ENCODE data around the gene SND1.

SND1 gene

DNA sequence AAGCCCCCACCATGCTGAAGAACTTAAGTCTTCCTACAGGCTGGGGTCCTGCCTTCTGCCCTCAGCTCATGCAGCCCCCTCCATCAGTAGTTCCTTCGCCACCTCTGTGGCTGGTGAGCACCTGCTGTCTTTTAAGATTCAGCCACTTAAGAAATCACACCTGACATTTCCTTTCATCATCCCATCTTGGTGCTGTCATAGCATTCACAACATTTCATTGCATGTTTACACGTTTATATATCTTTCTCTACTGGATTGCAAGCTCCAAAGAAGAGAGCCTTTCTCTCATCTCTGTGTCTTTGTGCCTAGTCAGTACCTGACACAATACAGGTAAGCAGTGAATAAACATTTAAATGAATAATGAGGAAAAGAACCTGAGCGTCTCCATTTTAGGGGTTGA is 38.3 kb downstream of the SND1 start:
- Mint-ChIP-seq H3K27me3 (no peaks in the 10 kb centered on the region), H3K27ac (no peak overlapping the region), H3K9me3 (no peaks in the 10 kb centered on the region), H3K4me1 (ENCODE audit: low read depth) (peaks cover 13% of the 10 kb centered on the region), H3K36me3 (ENCODE audit: low read depth) (peaks cover 81% of the 10 kb centered on the region), H3K4me3 (no peak overlapping the region)

DNA sequence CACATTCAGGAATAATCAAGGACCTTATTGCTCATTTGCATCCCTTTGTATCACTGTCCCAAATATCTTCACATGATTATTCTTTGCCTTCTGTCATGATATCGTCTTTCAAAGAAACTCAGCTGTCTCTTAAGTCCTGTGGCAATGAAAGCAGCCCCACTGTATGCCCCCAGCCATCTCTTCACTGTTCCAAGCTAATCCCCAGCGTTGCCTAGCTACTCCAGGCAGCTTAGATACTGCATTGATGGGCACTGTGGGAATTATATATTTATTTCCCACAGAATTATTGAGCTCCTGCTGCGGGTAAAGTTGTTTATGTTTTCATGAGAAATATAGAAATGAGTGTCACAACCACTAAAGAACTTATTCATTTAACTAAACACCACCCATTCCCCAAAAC is 38.8 kb downstream of the SND1 start:
- Mint-ChIP-seq H3K27me3 (no peaks in the 10 kb centered on the region), H3K9me3 (no peaks in the 10 kb centered on the region), H3K4me1 (ENCODE audit: low read depth) (peaks cover 9% of the 10 kb centered on the region), H3K27ac (no peak overlapping the region), H3K36me3 (ENCODE audit: low read depth) (peaks cover 81% of the 10 kb centered on the region), H3K4me3 (no peak overlapping the region)

DNA sequence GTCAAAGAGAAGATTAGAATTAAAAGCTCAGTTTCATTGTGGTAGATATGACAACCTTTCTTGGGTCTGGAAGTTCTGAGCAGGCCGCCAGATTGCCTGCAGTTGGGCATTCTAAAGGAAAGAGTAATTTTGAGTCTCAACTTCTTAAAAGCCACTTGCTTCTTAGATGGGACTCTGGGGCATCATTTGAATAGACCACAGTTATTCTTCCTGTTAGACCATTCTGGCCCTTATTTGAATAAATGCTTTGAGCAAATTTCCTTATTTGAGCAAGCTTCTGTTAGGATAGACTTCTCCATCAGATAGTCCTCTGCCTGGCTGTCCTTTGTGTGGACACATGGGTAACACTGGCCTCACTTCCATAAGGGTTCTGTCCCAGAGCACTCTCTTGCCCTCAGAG is 40.2 kb downstream of the SND1 start:
- H3K9me3 Mint-ChIP-seq, result no peaks in the 10 kb centered on the region
- no peak overlapping the region for H3K27ac Mint-ChIP-seq
- H3K4me3 Mint-ChIP-seq, result no peak overlapping the region
- no peaks in the 10 kb centered on the region for H3K27me3 Mint-ChIP-seq
- peaks cover 9% of the 10 kb centered on the region for H3K4me1 Mint-ChIP-seq (ENCODE audit: low read depth)
- H3K36me3 Mint-ChIP-seq (ENCODE audit: low read depth), result peaks cover 75% of the 10 kb centered on the region

DNA sequence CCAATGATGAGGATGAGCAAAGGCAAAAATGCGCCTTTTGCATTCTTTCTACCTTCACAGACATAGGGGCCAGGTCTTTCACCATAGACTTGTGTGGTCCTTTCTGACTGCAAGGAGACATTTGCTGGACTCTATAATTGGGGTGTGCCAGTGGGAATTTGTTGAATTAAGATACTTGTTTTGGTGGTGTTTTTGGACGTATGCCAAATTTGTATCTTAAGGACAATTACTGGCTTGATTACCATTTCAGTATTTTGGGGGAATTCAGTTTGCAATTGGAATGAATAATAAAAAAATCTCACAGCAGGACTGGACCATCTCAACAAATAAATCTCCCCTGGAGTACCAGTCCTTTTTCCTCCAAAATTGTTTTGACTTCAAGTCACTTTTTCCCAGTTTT is 47.9 kb downstream of the SND1 start:
- Mint-ChIP-seq H3K27me3 (no peaks in the 10 kb centered on the region), H3K4me3 (no peak overlapping the region), H3K9me3 (no peaks in the 10 kb centered on the region), H3K36me3 (ENCODE audit: low read depth) (peaks cover 82% of the 10 kb centered on the region), H3K4me1 (ENCODE audit: low read depth) (peaks cover 5% of the 10 kb centered on the region), H3K27ac (peak overlapping the region; percentile 2)

DNA sequence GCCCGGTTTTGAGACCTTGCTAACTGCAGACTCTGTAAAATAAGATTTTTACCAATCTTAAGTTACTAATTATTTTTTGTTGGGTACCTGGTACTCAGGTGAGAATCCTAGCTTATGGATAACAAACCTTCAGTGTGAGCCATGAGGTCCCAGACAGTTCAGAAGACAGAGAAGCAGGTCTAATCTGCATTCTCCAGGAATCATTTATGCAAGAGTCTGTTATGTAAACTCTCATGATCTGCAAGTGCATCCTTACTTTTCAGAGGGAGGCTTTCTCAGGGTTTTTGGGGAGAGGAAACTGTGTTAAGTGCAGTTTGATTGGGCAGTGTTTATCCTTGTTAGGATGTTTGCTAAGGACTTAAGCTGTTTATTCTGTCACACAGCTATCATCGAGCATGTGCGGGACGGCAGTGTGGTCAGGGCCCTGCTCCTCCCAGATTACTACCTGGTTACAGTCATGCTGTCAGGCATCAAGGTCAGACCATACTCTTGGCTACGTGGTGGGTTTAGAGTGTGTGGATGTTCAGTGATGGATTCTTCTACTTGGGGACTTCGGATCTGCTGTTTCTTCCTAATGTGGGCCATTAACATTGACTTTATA is 50.2 kb downstream of the SND1 start:
- peaks cover 6% of the 10 kb centered on the region for H3K4me1 Mint-ChIP-seq (ENCODE audit: low read depth)
- no peaks in the 10 kb centered on the region for H3K9me3 Mint-ChIP-seq
- no peaks in the 10 kb centered on the region for H3K27me3 Mint-ChIP-seq
- H3K27ac Mint-ChIP-seq, result no peak overlapping the region
- no peak overlapping the region for H3K4me3 Mint-ChIP-seq
- peaks cover 86% of the 10 kb centered on the region for H3K36me3 Mint-ChIP-seq (ENCODE audit: low read depth)

DNA sequence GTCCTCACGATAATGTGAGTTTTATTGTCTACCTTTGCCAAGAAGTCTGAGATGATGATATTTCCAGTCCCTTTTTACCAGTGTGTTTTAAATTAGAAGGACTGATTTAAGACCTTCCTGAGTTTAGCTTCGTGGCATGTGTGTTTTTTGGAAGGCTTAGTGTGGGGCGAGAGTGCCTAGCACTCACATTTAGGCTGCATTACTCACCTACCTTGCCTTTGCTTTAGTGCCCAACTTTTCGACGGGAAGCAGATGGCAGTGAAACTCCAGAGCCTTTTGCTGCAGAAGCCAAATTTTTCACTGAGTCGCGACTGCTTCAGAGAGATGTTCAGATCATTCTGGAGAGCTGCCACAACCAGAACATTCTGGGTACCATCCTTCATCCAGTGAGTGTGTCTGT is 50.9 kb downstream of the SND1 start:
- Mint-ChIP-seq H3K4me3 (no peak overlapping the region), H3K36me3 (ENCODE audit: low read depth) (peaks cover 86% of the 10 kb centered on the region), H3K4me1 (ENCODE audit: low read depth) (peaks cover 6% of the 10 kb centered on the region), H3K27me3 (no peaks in the 10 kb centered on the region), H3K9me3 (no peaks in the 10 kb centered on the region), H3K27ac (no peak overlapping the region)

DNA sequence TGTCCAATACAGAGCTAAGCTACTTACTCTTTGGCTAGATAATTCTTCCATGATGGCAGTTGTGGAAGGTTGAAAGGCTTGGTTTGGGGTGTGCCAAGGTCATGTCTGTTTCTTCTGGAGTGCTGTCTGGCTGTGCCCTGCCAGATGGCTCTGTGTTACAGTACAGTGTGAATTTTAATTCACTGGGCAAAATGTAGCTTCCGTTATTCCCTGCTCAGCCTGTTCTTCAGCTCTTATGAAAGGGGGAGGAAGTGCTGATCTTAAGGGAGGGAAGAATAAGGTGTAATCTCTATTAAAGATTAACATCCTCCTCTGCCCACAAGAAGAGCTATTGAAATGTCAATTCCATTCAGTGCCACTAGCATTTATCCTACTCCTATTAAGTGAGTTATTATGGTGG is 52.2 kb downstream of the SND1 start:
- no peak overlapping the region for H3K4me3 Mint-ChIP-seq
- H3K9me3 Mint-ChIP-seq, result no peaks in the 10 kb centered on the region
- H3K36me3 Mint-ChIP-seq (ENCODE audit: low read depth), result peaks cover 85% of the 10 kb centered on the region
- H3K27ac Mint-ChIP-seq, result peak overlapping the region; percentile 29
- H3K4me1 Mint-ChIP-seq (ENCODE audit: low read depth), result peaks cover 6% of the 10 kb centered on the region
- H3K27me3 Mint-ChIP-seq, result no peaks in the 10 kb centered on the region

DNA sequence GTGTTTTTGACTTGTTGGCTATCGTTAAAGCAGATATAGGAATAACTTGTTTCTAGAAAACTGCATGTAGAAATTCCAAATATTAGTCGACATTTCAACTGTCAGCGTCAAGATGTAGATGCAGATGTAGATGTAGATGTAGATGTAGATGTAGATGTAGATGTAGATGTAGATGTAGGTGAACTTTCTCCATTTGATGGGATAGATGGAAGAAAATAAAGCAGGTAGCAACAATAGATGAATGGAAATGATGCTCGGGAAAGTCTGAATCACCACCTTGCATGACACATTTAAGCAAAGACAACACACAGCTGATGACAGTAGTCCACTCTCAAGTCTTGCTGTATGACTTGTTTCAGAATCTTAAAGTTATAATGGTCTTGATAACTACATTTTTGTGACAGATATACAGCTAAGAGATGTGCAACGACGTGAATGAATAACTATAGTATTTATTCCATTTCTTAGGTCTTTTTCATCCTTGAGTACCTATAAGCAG is 53.5 kb downstream of the SND1 start:
- H3K36me3 Mint-ChIP-seq (ENCODE audit: low read depth), result peaks cover 85% of the 10 kb centered on the region
- no peak overlapping the region for H3K4me3 Mint-ChIP-seq
- peak overlapping the region; percentile 67 for H3K27ac Mint-ChIP-seq
- H3K9me3 Mint-ChIP-seq, result no peaks in the 10 kb centered on the region
- H3K27me3 Mint-ChIP-seq, result no peaks in the 10 kb centered on the region
- H3K4me1 Mint-ChIP-seq (ENCODE audit: low read depth), result peaks cover 6% of the 10 kb centered on the region

DNA sequence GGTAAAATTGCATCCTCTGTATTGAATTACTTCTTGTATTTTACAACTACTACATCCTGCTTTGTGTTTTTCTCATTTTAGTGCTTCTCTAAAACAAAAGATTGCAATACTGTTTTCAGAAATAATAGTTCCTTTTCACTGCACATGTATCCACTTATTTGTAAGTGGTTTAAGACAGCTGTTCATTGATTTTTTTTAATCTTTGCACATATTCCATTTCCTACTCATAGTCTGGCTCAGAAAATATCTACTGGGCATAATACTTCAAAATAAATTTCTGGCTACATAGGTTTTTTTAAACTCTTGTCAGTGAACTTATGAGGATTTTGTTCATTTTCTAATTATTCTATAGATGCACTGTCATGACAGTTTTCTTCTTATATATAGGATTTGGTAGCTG is 54.8 kb downstream of the SND1 start:
- H3K9me3 Mint-ChIP-seq, result no peaks in the 10 kb centered on the region
- H3K27ac Mint-ChIP-seq, result no peak overlapping the region
- H3K27me3 Mint-ChIP-seq, result no peaks in the 10 kb centered on the region
- peaks cover 85% of the 10 kb centered on the region for H3K36me3 Mint-ChIP-seq (ENCODE audit: low read depth)
- H3K4me1 Mint-ChIP-seq (ENCODE audit: low read depth), result peaks cover 6% of the 10 kb centered on the region
- no peak overlapping the region for H3K4me3 Mint-ChIP-seq

DNA sequence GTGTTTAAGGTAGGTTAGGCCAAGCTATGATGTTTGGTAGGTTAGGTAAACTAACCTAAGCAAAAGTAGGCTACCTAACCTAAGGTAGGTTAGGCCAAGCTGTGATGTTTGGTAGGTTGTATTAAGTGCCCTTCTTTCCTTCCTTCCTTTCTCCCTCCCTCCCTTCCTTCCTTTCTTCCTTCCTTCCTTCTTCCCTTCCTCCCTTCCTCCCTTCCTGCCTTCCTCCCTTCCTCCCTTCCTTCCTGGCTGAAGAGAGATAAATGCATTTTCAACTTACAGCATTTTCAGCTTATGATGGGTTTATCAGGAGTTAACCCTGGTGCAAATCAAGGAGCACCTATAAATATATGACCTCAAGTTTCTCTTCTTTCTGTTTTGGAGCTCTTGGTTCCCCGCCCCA is 56.2 kb downstream of the SND1 start:
- peaks cover 6% of the 10 kb centered on the region for H3K4me1 Mint-ChIP-seq (ENCODE audit: low read depth)
- H3K36me3 Mint-ChIP-seq (ENCODE audit: low read depth), result peaks cover 86% of the 10 kb centered on the region
- H3K4me3 Mint-ChIP-seq, result no peak overlapping the region
- H3K27me3 Mint-ChIP-seq, result no peaks in the 10 kb centered on the region
- H3K27ac Mint-ChIP-seq, result no peak overlapping the region
- no peaks in the 10 kb centered on the region for H3K9me3 Mint-ChIP-seq

DNA sequence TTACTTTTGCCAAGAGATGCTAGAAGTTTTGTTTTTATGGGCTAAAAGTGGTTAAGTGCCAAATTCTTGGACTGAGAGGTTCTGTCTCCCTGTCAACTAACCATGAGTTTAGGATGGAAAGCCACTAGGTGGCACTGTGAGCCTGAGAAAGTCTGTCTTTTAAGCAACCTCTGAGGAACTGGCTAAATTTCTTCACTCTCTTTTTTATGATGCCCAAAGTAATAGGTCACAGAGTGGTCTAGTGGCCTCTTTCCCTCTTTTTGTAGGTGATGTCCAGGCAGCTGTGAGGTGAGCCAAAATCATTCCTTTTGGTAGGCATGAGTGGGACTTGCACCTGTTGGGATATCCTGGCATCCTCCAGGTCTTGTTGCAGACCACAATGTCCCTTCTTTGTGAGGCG is 56.8 kb downstream of the SND1 start:
- no peaks in the 10 kb centered on the region for H3K27me3 Mint-ChIP-seq
- peaks cover 8% of the 10 kb centered on the region for H3K4me1 Mint-ChIP-seq (ENCODE audit: low read depth)
- no peak overlapping the region for H3K4me3 Mint-ChIP-seq
- peaks cover 83% of the 10 kb centered on the region for H3K36me3 Mint-ChIP-seq (ENCODE audit: low read depth)
- H3K9me3 Mint-ChIP-seq, result no peaks in the 10 kb centered on the region
- H3K27ac Mint-ChIP-seq, result no peak overlapping the region

DNA sequence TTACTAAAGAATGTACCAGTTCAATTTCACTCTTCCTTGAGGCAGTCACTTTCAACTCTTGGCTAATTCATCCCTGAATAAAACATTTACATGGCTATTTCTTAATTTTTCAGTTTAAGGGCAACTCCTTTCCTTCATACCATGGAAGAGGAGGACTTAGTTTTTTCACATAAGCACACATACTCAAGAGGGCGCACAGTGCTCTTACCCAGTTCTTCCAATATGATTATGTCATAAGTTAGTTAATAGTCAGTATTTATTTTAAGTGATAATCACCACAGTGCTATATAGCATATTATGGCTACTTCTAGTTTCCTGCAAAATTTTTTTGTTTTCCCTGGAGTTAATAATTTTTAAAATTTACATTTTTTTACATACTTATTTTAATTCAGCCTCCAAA is 58.6 kb downstream of the SND1 start:
- H3K4me1 Mint-ChIP-seq (ENCODE audit: low read depth), result peaks cover 17% of the 10 kb centered on the region
- no peak overlapping the region for H3K4me3 Mint-ChIP-seq
- H3K27ac Mint-ChIP-seq, result no peak overlapping the region

DNA sequence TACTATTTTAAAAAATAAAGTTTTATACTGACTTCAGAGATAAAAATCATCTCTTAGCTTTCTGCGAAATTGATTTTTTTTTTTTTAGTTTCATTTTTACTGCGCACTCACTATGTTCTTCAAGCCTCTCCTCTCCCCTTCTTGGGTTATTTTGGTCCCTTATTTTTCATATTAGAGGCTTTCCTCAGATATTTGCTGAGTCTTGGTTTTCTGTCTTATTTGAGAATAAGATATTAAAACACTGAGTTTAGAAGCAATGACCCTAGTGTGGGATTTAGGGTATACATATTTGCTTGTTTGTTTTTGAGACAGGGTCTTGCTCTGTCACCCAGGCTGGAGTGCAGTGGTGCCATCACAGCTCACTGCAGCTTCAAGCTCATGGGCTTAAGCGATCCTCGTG is 59.9 kb downstream of the SND1 start:
- Mint-ChIP-seq H3K27ac (no peak overlapping the region), H3K36me3 (ENCODE audit: low read depth) (peaks cover 88% of the 10 kb centered on the region), H3K9me3 (no peaks in the 10 kb centered on the region), H3K4me3 (no peak overlapping the region), H3K4me1 (ENCODE audit: low read depth) (peaks cover 24% of the 10 kb centered on the region), H3K27me3 (no peaks in the 10 kb centered on the region)

More for the DNA sequence above, 58.6 kb downstream of the SND1 start:
- no peaks in the 10 kb centered on the region for H3K9me3 Mint-ChIP-seq
- H3K27me3 Mint-ChIP-seq, result no peaks in the 10 kb centered on the region
- peaks cover 86% of the 10 kb centered on the region for H3K36me3 Mint-ChIP-seq (ENCODE audit: low read depth)

DNA sequence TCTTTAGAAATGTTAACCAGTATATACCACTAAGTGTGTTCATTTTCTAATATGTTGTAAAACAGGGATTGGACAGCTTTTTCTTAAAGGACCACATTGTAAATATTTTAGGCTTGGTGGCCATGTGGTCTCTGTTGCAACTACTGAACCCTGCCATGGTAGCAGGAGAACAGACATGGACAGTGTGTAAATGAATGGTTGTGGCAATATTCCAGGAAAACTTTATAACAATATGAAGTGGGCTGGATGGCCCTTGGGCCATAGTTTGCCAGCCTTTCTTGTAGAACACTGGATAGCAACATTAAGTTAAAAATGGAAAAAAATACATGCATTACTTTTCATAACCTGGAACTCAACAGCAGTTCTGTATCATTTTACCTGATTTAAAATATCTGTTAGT is 61.0 kb downstream of the SND1 start:
- Mint-ChIP-seq H3K36me3 (ENCODE audit: low read depth) (peaks cover 89% of the 10 kb centered on the region), H3K27me3 (no peaks in the 10 kb centered on the region), H3K4me3 (no peak overlapping the region), H3K4me1 (ENCODE audit: low read depth) (peaks cover 35% of the 10 kb centered on the region), H3K27ac (no peak overlapping the region), H3K9me3 (no peaks in the 10 kb centered on the region)

DNA sequence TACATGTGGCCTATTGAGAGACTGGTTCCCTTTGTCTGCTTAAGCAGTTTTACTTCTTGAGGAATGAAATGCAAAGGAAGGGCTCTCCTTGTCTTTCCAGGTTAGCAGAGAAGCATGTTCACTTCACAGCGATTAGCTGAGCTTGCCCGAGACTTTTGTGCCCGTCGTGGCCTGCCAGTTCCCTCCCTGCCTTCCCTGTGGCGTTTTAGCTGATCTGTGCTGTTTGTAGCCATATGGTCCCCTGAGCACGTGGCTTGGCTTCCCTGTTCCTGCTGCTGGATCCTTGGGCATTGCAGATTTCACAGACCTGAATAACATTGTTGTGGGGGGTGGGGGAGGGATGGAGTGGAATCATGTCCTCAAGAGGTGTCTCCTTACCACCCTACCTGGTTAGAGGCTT is 61.8 kb downstream of the SND1 start:
- Mint-ChIP-seq H3K4me1 (ENCODE audit: low read depth) (peaks cover 40% of the 10 kb centered on the region), H3K9me3 (no peaks in the 10 kb centered on the region), H3K4me3 (no peak overlapping the region), H3K27ac (no peak overlapping the region), H3K27me3 (no peaks in the 10 kb centered on the region), H3K36me3 (ENCODE audit: low read depth) (peaks cover 90% of the 10 kb centered on the region)

DNA sequence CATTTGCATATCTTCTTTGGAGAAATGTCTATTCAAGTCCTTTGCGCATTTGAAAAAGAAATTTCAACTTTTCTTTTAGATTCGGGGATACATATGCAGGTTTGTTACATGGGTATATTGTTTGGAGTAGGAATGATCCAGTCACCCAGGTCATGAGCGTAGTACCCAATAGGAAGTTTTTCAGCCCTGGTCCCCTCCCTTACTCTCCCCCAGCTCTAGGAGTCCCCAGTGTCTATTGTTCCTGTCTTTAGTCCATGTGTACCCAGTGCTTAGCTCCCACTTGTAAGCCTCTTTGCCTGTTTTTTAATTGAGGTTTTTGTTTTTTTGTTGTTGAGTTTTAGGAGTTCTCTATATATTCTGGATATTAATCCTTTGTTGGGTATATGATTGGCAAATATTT is 63.3 kb downstream of the SND1 start:
- peaks cover 90% of the 10 kb centered on the region for H3K36me3 Mint-ChIP-seq (ENCODE audit: low read depth)
- H3K27ac Mint-ChIP-seq, result no peak overlapping the region

More for the DNA sequence above, 63.3 kb downstream of the SND1 start:
- no peaks in the 10 kb centered on the region for H3K9me3 Mint-ChIP-seq
- no peak overlapping the region for H3K4me3 Mint-ChIP-seq
- no peaks in the 10 kb centered on the region for H3K27me3 Mint-ChIP-seq
- peaks cover 40% of the 10 kb centered on the region for H3K4me1 Mint-ChIP-seq (ENCODE audit: low read depth)

All from stimulated activated naive CD8-positive, alpha-beta T cell treated with anti-CD3 and anti-CD28 coated beads, Interleukin-15, Interleukin-2, amounts not matched to agents 100 ng/mL and 50 ng/mL, for 24 hours (primary cell).